Stromal cell of bone marrow (primary cell): ENCODE data around the gene HLX.

Source experiments
- DNase-seq: peaks from one replicate; pipeline ENCODE4 v3.0.0-alpha.2; 2012; ENCODE audit warnings: low read depth

Gene HLX, protein sequence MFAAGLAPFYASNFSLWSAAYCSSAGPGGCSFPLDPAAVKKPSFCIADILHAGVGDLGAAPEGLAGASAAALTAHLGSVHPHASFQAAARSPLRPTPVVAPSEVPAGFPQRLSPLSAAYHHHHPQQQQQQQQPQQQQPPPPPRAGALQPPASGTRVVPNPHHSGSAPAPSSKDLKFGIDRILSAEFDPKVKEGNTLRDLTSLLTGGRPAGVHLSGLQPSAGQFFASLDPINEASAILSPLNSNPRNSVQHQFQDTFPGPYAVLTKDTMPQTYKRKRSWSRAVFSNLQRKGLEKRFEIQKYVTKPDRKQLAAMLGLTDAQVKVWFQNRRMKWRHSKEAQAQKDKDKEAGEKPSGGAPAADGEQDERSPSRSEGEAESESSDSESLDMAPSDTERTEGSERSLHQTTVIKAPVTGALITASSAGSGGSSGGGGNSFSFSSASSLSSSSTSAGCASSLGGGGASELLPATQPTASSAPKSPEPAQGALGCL

DNA sequence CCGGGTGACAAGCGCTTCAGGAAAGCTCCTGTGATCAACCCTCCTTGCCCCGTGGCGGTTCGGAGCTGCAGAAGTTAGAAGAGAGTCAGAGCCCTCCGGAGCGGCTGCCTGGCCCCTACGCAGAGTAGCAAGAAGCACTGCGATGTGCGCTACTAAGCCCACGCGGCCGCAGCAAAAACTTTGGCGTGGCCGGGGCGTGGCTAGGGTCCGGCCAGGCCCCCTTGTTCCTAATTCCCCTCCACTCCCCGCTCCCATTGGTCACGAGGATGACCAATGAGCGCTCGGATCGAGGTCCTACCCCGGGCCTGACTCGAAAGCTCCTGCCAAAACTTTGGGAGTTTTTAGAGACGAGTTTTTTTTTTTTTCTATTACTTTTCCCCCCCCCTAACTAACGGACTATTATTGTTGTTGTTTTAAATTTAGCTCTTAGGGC lies at the start of gene HLX:
Gene HLX (plus strand): TSS at position 368 of the 433 bp plus-strand sequence. CDS start 415 bp downstream, outside the sequence.
- peak; percentile 96 for DNase-seq

DNA sequence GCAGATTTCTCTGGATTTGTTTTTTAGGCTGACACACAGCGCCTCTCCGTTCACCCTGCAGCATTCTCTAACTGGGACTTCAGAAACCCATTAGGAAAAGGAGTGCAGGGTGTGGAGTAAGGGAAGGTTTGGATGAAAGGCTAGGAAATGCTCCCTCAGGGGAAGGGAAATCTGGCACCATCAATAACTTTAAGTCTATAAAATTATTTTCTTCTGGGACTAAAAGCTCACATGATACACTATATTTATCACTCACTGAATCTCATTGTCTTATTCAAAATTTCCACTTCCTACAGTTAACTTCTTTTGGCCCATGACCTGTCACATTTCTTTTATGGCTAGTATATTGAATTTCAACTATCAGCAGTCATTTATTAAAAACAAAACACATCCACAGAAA lies 45.8 kb upstream of the HLX start:
- DNase-seq, result no peak

GRCh38 chr1:220834155-220834870 lies 44.9 kb upstream of the HLX start:
- DNase-seq, result peak; percentile 72

DNA sequence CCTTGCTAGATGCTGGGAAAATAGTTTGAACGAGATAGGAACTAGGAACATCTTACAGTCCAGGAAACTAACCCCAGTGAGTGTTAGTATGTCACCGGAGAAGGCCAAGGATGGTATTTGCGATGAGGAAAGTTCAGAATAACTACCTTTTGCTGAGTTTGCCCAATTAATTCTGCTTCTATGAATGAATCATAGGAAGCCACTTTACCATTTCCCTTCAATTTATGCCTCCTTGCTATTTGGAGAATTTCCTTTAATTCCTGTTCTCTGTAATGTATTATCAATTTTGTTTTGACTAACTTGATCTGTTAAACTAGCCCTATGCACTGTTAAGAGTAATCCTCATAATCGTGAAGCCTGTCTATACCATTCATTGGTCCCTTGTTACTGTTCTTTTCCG lies 40.7 kb upstream of the HLX start:
- DNase-seq, result no peak

- DNase-seq, result no peak
These were observed 39.8 kb upstream of the HLX start for GRCh38 chr1:220839474-220839873.

DNA sequence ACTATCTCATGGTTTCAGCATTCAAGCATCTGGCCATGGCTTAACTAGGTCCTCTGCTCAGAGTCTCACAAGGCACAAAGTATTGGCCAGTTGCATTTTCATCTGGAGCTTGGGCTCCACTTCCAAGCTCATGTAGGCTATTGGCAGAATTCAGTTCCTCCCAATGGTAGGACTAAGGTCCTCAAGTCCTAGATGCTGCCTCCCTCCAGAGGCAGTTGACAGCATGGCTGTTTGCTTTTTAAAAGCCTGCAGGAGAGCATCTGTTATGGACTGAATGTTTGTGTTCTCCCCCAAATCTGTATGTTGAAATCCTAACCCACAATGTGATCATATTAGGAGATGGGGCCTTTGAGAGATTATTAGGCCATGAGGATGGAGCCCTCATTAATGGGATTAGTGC lies 38.0 kb upstream of the HLX start:
- DNase-seq, result no peak

DNA sequence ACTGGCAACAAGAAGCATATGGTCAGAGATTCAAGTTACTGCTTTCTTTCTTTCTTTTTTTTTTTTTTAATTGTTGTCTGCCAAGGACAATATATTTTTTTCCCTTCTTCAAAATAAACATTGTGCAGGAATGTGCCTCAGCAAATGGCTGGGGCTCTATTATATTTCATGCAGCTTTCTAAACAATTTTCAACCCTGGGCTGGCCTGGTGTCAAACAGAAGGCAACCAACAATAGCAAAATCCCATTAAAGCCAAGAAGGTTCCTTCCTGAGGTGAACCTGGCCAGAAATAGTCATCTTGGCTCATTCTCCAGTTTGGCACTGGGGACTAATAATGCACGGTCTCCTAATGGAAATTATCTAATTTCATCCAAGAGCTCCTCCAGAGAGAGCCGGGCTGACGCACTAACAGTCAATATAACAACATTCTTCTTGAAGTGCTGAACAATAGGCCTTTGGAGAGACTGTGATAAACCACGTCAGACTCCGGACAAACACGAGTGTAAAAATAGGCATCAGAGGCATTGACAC lies 35.7 kb upstream of the HLX start:
- DNase-seq, result peak; percentile 26

DNA sequence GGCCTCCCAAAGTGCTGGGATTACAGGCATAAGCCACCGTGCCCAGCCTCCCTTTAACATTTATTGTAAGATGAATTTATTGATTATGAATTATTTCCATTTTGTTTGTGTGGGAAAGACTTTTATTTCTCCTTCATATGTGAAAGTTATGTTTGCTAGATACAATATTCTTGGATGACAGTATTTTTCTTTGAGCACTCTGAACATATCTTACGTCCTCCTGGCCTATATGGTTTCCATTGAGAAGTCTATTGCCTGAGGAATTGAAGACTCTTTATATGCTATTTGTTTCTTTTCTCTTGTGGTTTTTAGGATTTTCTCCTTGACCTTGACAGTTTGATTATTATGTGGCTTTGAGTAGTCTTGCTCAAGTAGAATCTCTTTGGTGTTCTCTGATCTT lies 26.8 kb upstream of the HLX start:
- DNase-seq, result no peak

GRCh38 chr1:220872296-220872695 lies 6.9 kb upstream of the HLX start:
- no peak for DNase-seq

DNA sequence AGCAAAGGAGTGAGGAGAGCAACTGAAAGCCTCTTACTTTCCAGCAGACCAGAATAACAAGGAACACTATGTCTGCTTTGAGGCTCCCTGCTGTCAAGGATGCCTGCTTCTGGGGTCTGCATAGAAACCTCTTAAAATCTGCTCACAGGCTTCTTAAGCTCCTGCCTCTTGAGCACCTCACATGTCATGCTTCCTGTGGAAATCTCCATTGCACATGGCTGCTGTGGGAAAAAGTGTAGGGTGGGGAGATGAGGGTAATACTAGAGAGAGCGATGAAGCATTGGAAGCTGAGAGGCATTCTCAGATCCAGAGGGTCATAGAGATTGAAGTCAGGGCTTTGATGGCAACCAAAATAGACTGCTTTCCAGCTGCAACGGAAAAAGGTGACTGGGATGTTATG lies 6.2 kb upstream of the HLX start:
- no peak for DNase-seq

- DNase-seq, result no peak
These were observed 5.2 kb upstream of the HLX start for GRCh38 chr1:220873868-220874655.

DNA sequence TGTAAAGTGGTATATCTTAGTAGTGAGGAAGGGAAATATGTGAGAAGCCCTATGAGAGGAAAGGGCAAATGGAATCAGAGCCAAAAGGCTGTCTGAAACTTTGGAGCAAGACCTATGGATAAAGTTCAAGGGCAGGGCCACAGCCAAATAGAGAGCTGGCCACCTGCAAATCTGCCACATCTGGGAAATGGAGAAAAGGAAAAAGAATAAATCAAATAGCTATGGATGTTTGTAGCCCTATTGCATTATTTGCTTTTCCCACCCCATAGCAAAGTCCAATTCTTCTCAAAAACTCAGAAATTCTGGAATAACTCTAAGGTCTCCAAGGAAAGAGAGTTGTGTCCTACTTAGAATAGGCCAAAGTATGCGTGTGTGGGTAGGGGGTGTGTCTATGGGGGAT lies 4.0 kb upstream of the HLX start:
- no peak for DNase-seq

- DNase-seq, result no peak
These were observed 2.5 kb upstream of the HLX start for GRCh38 chr1:220876511-220877376.

- no peak for DNase-seq
These were observed 1.7 kb upstream of the HLX start for GRCh38 chr1:220877377-220878095.

- DNase-seq, result no peak
These were observed 810 bp upstream of the HLX start for GRCh38 chr1:220878191-220879075.

DNA sequence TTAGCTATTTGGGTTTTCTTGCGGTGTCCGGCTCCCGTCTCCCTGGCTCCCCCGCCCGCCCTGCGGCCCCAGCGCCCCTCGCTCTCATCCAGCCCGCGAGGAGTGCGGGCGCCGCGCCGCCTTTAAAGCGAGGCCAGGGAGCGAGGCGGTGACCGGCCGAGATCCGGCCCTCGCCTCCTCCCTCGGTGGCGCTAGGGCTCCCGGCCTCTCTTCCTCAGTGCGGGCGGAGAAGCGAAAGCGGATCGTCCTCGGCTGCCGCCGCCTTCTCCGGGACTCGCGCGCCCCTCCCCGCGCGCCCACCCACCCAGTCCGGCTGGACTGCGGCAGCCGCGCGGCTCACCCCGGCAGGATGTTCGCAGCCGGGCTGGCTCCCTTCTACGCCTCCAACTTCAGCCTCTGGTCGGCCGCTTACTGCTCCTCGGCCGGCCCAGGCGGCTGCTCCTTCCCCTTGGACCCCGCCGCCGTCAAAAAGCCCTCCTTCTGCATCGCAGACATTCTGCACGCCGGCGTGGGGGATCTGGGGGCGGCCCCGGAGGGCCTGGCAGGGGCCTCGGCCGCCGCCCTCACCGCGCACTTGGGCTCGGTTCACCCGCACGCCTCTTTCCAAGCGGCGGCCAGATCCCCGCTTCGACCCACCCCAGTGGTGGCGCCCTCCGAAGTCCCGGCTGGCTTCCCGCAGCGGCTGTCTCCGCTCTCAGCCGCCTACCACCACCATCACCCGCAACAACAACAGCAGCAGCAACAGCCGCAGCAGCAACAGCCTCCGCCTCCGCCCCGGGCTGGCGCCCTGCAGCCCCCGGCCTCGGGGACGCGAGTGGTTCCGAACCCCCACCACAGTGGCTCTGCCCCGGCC lies 492 bp downstream of the HLX start:
- DNase-seq, result peak; percentile 28

DNA sequence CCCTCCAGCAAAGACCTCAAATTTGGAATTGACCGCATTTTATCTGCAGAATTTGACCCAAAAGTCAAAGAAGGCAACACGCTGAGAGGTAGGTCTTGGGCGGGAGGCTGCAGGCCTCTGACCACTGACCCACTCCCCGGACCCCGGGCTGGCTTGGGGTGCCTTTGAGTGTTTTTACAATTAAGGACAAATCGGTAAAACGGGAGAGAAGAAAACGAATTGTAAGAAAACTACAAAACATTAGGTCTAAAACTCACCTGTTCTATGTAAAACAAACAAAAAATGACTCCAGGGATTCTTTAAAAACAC lies 1.1 kb downstream of the HLX start:
- DNase-seq, result no peak

- peak; percentile 62 for DNase-seq
These were observed 1.7 kb downstream of the HLX start for GRCh38 chr1:220880726-220881506.
